Inflammatory macrophage treated with lipopolysaccharide for 1 hour (primary cell): ENCODE measurements around the gene OOSP4A.
"Not testable (repeated sequence)": the region's sequence is repeated elsewhere in the genome, so short reads cannot be mapped to it uniquely, and the experiment has no call there.

ENCODE experiments used
- DNase-seq, 2 donors: peaks; one replicate each; pipeline ENCODE4 v3.0.0-alpha.2; 2020 to 2022

Gene OOSP4A

GRCh38 chr11:59981106-59981770 lies 17.4 kb downstream of the OOSP4A start:
- no peak for DNase-seq

GRCh38 chr11:59982037-59982436 lies 18.2 kb downstream of the OOSP4A start:
- DNase-seq, result not testable (repeated sequence)

- no peak for DNase-seq
Observed at GRCh38 chr11:59983212-59983611, 19.4 kb downstream of the OOSP4A start.

GRCh38 chr11:59984368-59984767 lies 20.5 kb downstream of the OOSP4A start:
- DNase-seq, result no peak

GRCh38 chr11:59990421-59990820 lies 26.6 kb downstream of the OOSP4A start:
- no peak for DNase-seq

- DNase-seq, result no peak
Observed at GRCh38 chr11:59992425-59992824, 28.6 kb downstream of the OOSP4A start.

- DNase-seq, result no peak
Observed at GRCh38 chr11:59997800-59998199, 34.0 kb downstream of the OOSP4A start.

GRCh38 chr11:59999691-60000090 lies 35.9 kb downstream of the OOSP4A start:
- no peak for DNase-seq

GRCh38 chr11:60003729-60004128 lies 39.9 kb downstream of the OOSP4A start:
- DNase-seq, result no peak

- no peak for DNase-seq
Observed at GRCh38 chr11:60005360-60005759, 41.5 kb downstream of the OOSP4A start.

- DNase-seq, result no peak
Observed at GRCh38 chr11:60016881-60017280, 53.0 kb downstream of the OOSP4A start, which contains the start of gene OOSP4B. Gene OOSP4B, plus strand, starts transcription at chr11:60017181.

GRCh38 chr11:60018058-60018457 lies 54.2 kb downstream of the OOSP4A start:
- no peak for DNase-seq
